HG03558 (cell line): Measurements from ENCODE around the gene GTF2H1.

ENCODE experiments used
- ATAC-seq: cut with Tn5 transposase; IDR thresholded peaks from one replicate; pipeline ENCODE4 v1.9.1; 2021; ENCODE audit warnings: moderate number of reproducible peaks; ENCODE audit not compliant: unreplicated experiment; ENCODE audit errors: extremely low read depth

The GTF2H1 gene

DNA sequence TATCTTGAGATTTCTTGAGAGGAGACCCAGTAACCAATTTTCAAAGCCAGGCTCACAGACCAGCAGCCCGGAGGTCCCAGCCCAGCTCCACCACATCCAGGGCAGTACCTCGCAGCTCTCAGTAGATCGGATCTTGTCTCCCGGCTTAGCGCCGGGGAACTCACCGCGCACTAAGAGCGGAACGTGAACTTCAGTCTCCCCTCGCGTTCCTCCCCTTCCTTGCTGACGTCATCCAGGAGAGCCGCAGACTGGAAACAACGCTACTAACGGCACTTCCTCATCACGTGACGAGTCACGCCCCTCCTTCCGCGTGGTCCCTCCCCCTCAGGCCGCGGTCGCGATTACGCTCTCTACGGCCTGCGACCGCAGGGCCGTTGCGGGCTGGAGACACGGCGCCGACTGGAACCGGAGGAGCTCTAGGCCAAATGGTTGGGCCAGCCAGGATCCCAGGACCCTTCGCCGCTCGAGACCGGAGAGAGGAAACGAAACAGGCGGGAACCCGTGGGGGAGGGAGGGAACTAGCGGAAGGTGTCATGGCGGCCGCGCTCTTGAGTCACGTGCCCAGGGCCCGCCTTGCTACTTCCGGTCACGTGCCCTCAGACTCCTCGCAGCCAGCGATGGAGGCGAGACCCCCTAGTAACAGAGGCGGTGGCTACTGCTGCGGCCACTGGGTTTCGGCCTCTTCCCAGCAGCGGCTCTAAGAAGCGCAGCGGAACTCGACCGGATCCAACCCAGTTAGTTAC lies at the start of gene GTF2H1, which contains the start of gene HPS5:
GTF2H1 (plus strand) TSS at position 599 of the 743 bp plus-strand sequence. CDS start 10,508 bp downstream, outside the sequence.
HPS5 (minus strand) TSS at position 172 of the 743 bp plus-strand sequence. CDS start 4,282 bp downstream, outside the sequence.
- ATAC-seq, result peak; percentile 71

GRCh38 chr11:18277565-18278271 lies 44.6 kb upstream of the GTF2H1 start:
- ATAC-seq, result no peak

- peak; percentile 67 for ATAC-seq
Observed at GRCh38 chr11:18280438-18281045, 41.8 kb upstream of the GTF2H1 start.

- ATAC-seq, result no peak
Observed at GRCh38 chr11:18282626-18283025, 39.7 kb upstream of the GTF2H1 start.

DNA sequence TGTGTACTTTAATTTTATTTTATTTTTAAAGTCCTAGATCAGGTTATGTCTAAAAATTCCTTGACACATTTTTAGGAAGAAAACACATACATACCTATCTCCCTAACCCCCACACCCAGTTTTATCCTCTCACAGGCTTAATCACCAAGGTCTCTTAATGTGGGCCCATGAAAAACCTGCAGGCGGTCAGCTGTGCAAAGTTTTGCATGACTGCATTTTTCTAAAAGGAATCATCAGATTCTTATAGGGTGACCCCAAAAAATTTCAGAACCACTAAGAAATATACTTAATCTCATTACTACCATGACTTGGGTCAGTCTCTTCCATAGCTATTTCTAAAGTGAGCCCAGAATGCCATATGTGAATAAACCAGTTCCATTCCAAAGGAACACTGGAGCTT lies 36.5 kb upstream of the GTF2H1 start:
- no peak for ATAC-seq

DNA sequence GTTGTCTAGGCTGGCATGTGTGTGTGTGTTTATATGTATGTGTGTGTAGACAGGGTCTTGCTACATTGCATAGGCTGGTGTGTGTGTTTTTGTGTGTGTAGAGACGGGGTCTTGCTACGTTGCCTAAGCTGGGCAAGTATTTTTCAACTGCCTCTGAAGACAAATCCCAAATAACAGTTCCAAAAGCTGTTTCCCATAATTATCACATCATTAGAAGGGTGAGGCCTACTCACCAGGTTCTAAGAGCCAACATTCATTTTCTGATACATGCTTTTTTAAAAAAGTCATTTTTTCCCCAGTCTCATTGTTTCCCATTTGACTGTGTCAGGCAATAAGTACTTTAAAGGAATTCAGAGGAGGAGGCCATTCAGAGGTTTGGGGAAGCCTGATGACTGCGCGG lies 33.5 kb upstream of the GTF2H1 start:
- ATAC-seq, result no peak

DNA sequence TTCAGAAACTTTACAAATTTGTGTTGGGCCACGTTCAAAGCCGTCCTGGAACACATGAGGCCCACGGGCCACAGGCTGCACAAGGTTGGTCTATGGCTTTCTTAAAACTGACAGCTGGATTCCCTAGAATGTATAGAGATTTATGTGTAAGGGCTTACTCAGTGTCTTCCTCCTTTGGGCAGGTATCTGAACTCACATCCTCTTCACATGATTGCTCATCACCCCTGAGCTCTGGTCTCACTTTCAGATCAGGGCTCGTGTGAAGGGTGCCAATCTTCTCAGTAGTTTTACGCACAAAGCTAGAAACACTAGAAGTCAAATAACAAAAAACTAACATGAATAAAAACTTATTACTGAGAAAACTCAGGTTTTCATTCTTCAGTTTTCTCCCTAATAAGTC lies 27.5 kb upstream of the GTF2H1 start:
- peak; percentile 71 for ATAC-seq

GRCh38 chr11:18295316-18295715 lies 27.1 kb upstream of the GTF2H1 start:
- no peak for ATAC-seq

- ATAC-seq, result no peak
Observed at GRCh38 chr11:18299721-18300120, 22.6 kb upstream of the GTF2H1 start.

GRCh38 chr11:18304745-18305144 lies 17.6 kb upstream of the GTF2H1 start:
- ATAC-seq, result no peak

DNA sequence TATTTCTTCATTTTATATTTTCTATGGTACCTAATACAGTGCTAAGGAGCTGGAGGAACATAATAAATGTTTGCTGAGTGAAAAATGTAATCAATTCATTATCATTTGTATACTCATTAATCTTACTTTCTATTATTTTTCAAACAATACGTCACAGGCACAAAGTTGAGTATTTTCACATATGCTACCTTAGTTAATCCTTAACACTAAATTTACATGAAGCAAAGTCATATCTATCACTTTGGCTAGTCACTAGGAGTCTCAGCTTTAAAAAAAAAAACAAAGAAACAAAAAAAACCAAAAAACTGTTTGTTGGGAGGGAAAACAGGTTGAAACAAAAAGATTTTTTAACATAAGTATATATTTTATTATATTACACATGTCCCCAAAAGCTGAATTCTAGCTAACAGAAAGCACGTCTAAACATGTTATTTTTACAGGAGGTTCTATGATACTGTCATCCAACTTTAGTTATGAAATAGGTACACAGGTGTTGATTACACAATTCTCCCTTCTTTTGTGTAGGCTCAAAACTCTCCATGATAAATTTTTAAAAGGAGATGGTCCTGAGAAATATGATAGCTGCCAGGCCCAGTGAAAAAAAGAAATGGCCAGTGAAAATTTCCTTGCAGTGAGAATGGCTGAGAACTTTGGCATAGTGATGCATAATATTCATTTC lies 14.8 kb upstream of the GTF2H1 start:
- ATAC-seq, result no peak

- ATAC-seq, result no peak
Observed at GRCh38 chr11:18308242-18308641, 14.1 kb upstream of the GTF2H1 start.

GRCh38 chr11:18309691-18310090 lies 12.7 kb upstream of the GTF2H1 start:
- no peak for ATAC-seq

- ATAC-seq, result no peak
Observed at GRCh38 chr11:18310800-18311340, 11.5 kb upstream of the GTF2H1 start.

DNA sequence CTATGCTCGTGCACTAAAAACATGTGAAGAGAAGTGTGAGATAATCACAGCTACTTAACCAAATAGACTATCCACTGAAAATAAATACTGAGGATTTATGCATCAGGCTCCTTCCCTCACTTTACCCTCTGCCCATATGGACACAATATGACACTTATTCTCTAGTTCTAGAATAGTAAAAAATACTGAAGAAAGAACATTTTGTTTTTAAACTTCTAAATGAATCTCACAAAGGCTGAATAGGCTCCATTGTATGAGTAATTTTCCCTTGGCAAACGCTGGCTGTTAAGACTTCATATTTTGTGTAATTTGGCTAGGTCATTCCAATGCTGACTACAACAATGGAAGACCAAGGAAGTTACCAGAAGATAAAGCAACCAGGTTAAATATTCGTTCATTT lies 10.4 kb upstream of the GTF2H1 start:
- ATAC-seq, result no peak

DNA sequence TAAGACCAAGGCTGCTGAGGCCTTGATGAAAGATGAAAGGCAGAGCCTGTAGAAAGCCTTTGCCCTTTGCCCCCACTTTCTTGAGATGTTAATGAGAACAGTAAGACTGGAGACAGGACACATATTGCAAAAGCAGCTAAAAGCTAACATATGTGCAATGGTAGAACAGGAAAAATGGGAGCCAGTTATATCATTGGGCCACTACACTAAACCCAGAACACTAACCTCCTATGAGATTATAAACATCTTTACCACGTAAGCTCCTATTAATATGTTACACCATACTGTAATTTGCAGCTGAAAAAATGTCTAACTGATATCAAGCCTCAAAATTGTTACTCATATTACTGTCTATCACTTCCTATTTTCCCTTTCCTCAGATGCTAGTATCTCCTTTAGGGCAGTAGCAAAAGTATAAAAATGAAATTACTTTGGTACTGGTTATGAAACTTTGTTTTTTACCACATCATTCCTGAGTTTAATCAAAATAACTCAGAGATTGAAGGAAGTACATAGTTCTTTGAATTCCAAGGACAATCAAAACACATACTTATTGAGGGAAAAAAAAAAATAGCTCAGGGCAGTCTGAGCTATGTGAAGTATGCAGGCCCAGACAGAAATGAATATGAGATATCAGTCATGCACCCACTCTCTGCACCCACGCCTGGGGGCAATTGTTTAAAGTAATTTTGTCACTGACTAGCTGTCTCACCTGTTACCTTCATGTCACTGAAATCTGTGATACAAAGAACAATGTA lies 9.5 kb upstream of the GTF2H1 start:
- no peak for ATAC-seq

GRCh38 chr11:18313965-18314763 lies 8.2 kb upstream of the GTF2H1 start:
- ATAC-seq, result no peak

- no peak for ATAC-seq
Observed at GRCh38 chr11:18314784-18315523, 7.4 kb upstream of the GTF2H1 start.
